ENCODE results near the gene RDM1. TPM values are rescaled to one million over a fixed set of nuclear protein-coding genes. Genes with fewer than 3 reads are reported as not detected.

Gene RDM1
- total RNA-seq, 1 experiment from 2014 or later, result 4.7 TPM

DNA sequence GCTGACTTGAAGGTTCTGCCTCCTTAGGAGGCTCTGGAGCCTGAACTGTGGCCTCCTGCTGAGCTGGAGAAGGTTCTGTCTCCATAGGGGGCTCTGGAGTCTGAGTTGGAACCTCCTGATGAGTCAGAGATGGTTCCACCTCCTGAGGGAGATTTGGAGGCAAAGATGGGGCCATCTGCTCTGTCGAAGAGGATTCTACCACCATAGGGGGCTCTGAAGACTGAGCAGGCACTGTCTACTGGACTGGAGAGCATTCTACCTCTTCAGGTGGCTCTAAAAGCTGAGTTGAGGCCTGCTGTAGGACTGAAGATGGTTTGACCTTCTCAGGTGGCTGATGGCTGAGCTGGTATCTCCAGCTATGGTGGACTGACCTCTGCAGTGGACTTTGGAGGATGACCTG is 16.2 kb downstream of the RDM1 start:
- no peak for DNase-seq (ENCODE audit: low spot score)
- Mint-ChIP-seq H3K27ac (no peak overlapping the region), H3K4me1 (no peaks in the 10 kb centered on the region), H3K9me3 (peaks cover 72% of the 10 kb centered on the region), H3K36me3 (peaks cover 15% of the 10 kb centered on the region), H3K4me3 (no peak overlapping the region), H3K27me3 (ENCODE audit: low read depth) (peaks cover 19% of the 10 kb centered on the region)
- no peak for ATAC-seq
- ChIA-PET CTCF (interaction anchor here (1.4 kb wide), 1 partner anchor 55 kb away, joined by 4 read pairs; no protein-coding TSS in a partner anchor), POLR2A (no interaction called here)
- TF ChIP-seq, protein P1, sequence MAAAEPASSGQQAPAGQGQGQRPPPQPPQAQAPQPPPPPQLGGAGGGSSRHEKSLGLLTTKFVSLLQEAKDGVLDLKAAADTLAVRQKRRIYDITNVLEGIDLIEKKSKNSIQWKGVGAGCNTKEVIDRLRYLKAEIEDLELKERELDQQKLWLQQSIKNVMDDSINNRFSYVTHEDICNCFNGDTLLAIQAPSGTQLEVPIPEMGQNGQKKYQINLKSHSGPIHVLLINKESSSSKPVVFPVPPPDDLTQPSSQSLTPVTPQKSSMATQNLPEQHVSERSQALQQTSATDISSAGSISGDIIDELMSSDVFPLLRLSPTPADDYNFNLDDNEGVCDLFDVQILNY (CRISPR knock-in tag; IDR thresholded peaks at IDR 0.05), result no peak
- no peak for TF ChIP-seq MXD4 (CRISPR knock-in tag; IDR thresholded peaks at IDR 0.05; ENCODE audit: borderline replicate concordance)
- TF ChIP-seq ATF1 (CRISPR knock-in tag; IDR thresholded peaks at IDR 0.05), result no peak
- TF ChIP-seq TEAD4 (CRISPR knock-in tag; IDR thresholded peaks at IDR 0.05), result no peak
- TF ChIP-seq ELF4 (CRISPR knock-in tag; IDR thresholded peaks at IDR 0.05; ENCODE audit: low read depth), result no peak
- TF ChIP-seq ZNF423 (CRISPR knock-in tag; IDR thresholded peaks at IDR 0.05), result no peak
- TF ChIP-seq ZNF317 (CRISPR knock-in tag; IDR thresholded peaks at IDR 0.05; ENCODE audit: borderline replicate concordance, low read depth), result no peak
- TF ChIP-seq, protein P2, sequence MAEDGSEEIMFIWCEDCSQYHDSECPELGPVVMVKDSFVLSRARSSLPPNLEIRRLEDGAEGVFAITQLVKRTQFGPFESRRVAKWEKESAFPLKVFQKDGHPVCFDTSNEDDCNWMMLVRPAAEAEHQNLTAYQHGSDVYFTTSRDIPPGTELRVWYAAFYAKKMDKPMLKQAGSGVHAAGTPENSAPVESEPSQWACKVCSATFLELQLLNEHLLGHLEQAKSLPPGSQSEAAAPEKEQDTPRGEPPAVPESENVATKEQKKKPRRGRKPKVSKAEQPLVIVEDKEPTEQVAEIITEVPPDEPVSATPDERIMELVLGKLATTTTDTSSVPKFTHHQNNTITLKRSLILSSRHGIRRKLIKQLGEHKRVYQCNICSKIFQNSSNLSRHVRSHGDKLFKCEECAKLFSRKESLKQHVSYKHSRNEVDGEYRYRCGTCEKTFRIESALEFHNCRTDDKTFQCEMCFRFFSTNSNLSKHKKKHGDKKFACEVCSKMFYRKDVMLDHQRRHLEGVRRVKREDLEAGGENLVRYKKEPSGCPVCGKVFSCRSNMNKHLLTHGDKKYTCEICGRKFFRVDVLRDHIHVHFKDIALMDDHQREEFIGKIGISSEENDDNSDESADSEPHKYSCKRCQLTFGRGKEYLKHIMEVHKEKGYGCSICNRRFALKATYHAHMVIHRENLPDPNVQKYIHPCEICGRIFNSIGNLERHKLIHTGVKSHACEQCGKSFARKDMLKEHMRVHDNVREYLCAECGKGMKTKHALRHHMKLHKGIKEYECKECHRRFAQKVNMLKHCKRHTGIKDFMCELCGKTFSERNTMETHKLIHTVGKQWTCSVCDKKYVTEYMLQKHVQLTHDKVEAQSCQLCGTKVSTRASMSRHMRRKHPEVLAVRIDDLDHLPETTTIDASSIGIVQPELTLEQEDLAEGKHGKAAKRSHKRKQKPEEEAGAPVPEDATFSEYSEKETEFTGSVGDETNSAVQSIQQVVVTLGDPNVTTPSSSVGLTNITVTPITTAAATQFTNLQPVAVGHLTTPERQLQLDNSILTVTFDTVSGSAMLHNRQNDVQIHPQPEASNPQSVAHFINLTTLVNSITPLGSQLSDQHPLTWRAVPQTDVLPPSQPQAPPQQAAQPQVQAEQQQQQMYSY (CRISPR knock-in tag; IDR thresholded peaks at IDR 0.05), result no peak
- TF ChIP-seq, protein P3, sequence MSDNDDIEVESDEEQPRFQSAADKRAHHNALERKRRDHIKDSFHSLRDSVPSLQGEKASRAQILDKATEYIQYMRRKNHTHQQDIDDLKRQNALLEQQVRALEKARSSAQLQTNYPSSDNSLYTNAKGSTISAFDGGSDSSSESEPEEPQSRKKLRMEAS (CRISPR knock-in tag; IDR thresholded peaks at IDR 0.05), result no peak
- TF ChIP-seq, protein P4, sequence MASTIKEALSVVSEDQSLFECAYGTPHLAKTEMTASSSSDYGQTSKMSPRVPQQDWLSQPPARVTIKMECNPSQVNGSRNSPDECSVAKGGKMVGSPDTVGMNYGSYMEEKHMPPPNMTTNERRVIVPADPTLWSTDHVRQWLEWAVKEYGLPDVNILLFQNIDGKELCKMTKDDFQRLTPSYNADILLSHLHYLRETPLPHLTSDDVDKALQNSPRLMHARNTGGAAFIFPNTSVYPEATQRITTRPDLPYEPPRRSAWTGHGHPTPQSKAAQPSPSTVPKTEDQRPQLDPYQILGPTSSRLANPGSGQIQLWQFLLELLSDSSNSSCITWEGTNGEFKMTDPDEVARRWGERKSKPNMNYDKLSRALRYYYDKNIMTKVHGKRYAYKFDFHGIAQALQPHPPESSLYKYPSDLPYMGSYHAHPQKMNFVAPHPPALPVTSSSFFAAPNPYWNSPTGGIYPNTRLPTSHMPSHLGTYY (CRISPR knock-in tag; IDR thresholded peaks at IDR 0.05), result no peak
- TF ChIP-seq ESRRA (CRISPR knock-in tag; IDR thresholded peaks at IDR 0.05; ENCODE audit: borderline replicate concordance), result no peak
- TF ChIP-seq, protein P5, sequence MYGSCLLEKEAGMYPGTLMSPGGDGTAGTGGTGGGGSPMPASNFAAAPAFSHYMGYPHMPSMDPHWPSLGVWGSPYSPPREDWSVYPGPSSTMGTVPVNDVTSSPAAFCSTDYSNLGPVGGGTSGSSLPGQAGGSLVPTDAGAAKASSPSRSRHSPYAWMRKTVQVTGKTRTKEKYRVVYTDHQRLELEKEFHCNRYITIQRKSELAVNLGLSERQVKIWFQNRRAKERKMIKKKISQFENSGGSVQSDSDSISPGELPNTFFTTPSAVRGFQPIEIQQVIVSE (CRISPR knock-in tag; IDR thresholded peaks at IDR 0.05; ENCODE audit: borderline replicate concordance), result no peak
- TF ChIP-seq, protein P6, sequence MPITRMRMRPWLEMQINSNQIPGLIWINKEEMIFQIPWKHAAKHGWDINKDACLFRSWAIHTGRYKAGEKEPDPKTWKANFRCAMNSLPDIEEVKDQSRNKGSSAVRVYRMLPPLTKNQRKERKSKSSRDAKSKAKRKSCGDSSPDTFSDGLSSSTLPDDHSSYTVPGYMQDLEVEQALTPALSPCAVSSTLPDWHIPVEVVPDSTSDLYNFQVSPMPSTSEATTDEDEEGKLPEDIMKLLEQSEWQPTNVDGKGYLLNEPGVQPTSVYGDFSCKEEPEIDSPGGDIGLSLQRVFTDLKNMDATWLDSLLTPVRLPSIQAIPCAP (CRISPR knock-in tag; IDR thresholded peaks at IDR 0.05), result no peak
- TF ChIP-seq, protein P7, sequence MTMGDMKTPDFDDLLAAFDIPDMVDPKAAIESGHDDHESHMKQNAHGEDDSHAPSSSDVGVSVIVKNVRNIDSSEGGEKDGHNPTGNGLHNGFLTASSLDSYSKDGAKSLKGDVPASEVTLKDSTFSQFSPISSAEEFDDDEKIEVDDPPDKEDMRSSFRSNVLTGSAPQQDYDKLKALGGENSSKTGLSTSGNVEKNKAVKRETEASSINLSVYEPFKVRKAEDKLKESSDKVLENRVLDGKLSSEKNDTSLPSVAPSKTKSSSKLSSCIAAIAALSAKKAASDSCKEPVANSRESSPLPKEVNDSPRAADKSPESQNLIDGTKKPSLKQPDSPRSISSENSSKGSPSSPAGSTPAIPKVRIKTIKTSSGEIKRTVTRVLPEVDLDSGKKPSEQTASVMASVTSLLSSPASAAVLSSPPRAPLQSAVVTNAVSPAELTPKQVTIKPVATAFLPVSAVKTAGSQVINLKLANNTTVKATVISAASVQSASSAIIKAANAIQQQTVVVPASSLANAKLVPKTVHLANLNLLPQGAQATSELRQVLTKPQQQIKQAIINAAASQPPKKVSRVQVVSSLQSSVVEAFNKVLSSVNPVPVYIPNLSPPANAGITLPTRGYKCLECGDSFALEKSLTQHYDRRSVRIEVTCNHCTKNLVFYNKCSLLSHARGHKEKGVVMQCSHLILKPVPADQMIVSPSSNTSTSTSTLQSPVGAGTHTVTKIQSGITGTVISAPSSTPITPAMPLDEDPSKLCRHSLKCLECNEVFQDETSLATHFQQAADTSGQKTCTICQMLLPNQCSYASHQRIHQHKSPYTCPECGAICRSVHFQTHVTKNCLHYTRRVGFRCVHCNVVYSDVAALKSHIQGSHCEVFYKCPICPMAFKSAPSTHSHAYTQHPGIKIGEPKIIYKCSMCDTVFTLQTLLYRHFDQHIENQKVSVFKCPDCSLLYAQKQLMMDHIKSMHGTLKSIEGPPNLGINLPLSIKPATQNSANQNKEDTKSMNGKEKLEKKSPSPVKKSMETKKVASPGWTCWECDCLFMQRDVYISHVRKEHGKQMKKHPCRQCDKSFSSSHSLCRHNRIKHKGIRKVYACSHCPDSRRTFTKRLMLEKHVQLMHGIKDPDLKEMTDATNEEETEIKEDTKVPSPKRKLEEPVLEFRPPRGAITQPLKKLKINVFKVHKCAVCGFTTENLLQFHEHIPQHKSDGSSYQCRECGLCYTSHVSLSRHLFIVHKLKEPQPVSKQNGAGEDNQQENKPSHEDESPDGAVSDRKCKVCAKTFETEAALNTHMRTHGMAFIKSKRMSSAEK (CRISPR knock-in tag; IDR thresholded peaks at IDR 0.05; ENCODE audit: borderline replicate concordance), result no peak
- TF ChIP-seq, protein P8, sequence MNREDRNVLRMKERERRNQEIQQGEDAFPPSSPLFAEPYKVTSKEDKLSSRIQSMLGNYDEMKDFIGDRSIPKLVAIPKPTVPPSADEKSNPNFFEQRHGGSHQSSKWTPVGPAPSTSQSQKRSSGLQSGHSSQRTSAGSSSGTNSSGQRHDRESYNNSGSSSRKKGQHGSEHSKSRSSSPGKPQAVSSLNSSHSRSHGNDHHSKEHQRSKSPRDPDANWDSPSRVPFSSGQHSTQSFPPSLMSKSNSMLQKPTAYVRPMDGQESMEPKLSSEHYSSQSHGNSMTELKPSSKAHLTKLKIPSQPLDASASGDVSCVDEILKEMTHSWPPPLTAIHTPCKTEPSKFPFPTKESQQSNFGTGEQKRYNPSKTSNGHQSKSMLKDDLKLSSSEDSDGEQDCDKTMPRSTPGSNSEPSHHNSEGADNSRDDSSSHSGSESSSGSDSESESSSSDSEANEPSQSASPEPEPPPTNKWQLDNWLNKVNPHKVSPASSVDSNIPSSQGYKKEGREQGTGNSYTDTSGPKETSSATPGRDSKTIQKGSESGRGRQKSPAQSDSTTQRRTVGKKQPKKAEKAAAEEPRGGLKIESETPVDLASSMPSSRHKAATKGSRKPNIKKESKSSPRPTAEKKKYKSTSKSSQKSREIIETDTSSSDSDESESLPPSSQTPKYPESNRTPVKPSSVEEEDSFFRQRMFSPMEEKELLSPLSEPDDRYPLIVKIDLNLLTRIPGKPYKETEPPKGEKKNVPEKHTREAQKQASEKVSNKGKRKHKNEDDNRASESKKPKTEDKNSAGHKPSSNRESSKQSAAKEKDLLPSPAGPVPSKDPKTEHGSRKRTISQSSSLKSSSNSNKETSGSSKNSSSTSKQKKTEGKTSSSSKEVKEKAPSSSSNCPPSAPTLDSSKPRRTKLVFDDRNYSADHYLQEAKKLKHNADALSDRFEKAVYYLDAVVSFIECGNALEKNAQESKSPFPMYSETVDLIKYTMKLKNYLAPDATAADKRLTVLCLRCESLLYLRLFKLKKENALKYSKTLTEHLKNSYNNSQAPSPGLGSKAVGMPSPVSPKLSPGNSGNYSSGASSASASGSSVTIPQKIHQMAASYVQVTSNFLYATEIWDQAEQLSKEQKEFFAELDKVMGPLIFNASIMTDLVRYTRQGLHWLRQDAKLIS (CRISPR knock-in tag; IDR thresholded peaks at IDR 0.05; ENCODE audit: borderline replicate concordance), result no peak
- TF ChIP-seq, protein P9, sequence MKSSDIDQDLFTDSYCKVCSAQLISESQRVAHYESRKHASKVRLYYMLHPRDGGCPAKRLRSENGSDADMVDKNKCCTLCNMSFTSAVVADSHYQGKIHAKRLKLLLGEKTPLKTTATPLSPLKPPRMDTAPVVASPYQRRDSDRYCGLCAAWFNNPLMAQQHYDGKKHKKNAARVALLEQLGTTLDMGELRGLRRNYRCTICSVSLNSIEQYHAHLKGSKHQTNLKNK (CRISPR knock-in tag; IDR thresholded peaks at IDR 0.05), result no peak
- TF ChIP-seq FOXK1 (CRISPR knock-in tag; IDR thresholded peaks at IDR 0.05), result no peak
- no peak for TF ChIP-seq TCF7 (CRISPR knock-in tag; IDR thresholded peaks at IDR 0.05; ENCODE audit: low read depth)
- TF ChIP-seq NR3C1 (CRISPR knock-in tag; conservative IDR thresholded peaks at IDR 0.05; ENCODE audit: low read depth), result no peak
